ENCODE measurements around the gene SMIM35.

GRCh38 chr11:117984476-117984875 lies 102.3 kb downstream of the SMIM35 start:
- no peak for TF ChIP-seq RFX5 (IDR thresholded peaks at IDR 0.05; ENCODE audit: low read depth, low read length)
- TF ChIP-seq CTCF (conservative IDR thresholded peaks at IDR 0.05; ENCODE audit: low read depth, low read length) = no peak
- no peak for TF ChIP-seq POLR2A (IDR thresholded peaks at IDR 0.05; ENCODE audit: low read depth, low read length)
- TF ChIP-seq ELK1 (IDR thresholded peaks at IDR 0.05; ENCODE audit: borderline replicate concordance, low read depth, low read length) = no peak
- TF ChIP-seq RAD21 (IDR thresholded peaks at IDR 0.05; ENCODE audit: low read length) = no peak
- TF ChIP-seq BHLHE40 (IDR thresholded peaks at IDR 0.05; ENCODE audit: low read depth, low read length) = no peak
- TF ChIP-seq CEBPB (IDR thresholded peaks at IDR 0.05; ENCODE audit: low read depth, low read length) = no peak
- TF ChIP-seq MXI1 (IDR thresholded peaks at IDR 0.05; ENCODE audit: borderline replicate concordance, low read depth, low read length) = no peak
- no peak for TF ChIP-seq MAFK (IDR thresholded peaks at IDR 0.05; ENCODE audit: low read depth, low read length)
- no peak for TF ChIP-seq MAZ (IDR thresholded peaks at IDR 0.05; ENCODE audit: borderline replicate concordance, low read depth, low read length)
- no peak for TF ChIP-seq USF2 (IDR thresholded peaks at IDR 0.05; ENCODE audit: low read depth, low read length)
- TF ChIP-seq NFE2L2 (IDR thresholded peaks at IDR 0.05; ENCODE audit: low read depth, low read length) = no peak
